ENCODE results near the gene LEPROT. TPM values are rescaled to one million over a fixed set of nuclear protein-coding genes. Genes with fewer than 3 reads are reported as not detected.

The LEPROT gene
- total and polyA plus RNA-seq, 2 of the 8 experiments (the other 6 are each of a cell fraction or from before 2014, with no cell fraction given) = 25.7 to 27.2 TPM

GRCh38 chr1:65483993-65484754, 63.7 kb downstream of the LEPROT start:
- Histone ChIP-seq H2BK5ac (ENCODE audit: low read depth, low read length) (no peak overlapping the region), H2BK15ac (ENCODE audit: low read length) (no peak overlapping the region), H3K79me2 (ENCODE audit: control insufficient read depth in 1 of 2, insufficient read depth in 2 of 2, low read length in 2 of 2) (no peaks in the 10 kb centered on the region), H3K4ac (replicated peaks; ENCODE audit: insufficient read length, low read depth, low read length) (no peak overlapping the region), H4K8ac (ENCODE audit: extremely low read depth, insufficient read depth, low read length) (no peak overlapping the region), H3K79me1 (ENCODE audit: low read depth, low read length) (no peaks in the 10 kb centered on the region), H3K9me3 (ENCODE audit: insufficient read depth in 2 of 2, low read depth in 1 of 2, low read length in 1 of 2) (no peaks in the 10 kb centered on the region), H3K9ac (replicated peaks in 1 of 4; ENCODE audit: extremely low read depth in 1 of 4, low read depth in 3 of 4, low read length in 3 of 4) (no peak overlapping the region), H3K18ac (ENCODE audit: extremely low read depth, low read length) (no peak overlapping the region), H3K23me2 (ENCODE audit: low read depth, low read length) (no peaks in the 10 kb centered on the region), H3K4me3 (ENCODE audit: extremely low read depth in 1 of 4, insufficient read depth in 2 of 4, low read depth in 3 of 4, low read length in 4 of 4) (no peak overlapping the region), H3K4me1 (replicated peaks in 1 of 4; ENCODE audit: control insufficient read depth in 3 of 4, insufficient read depth in 4 of 4, low read length in 3 of 4) (no peaks in the 10 kb centered on the region), H2AK5ac (ENCODE audit: low read depth, low read length) (no peak overlapping the region), H3K27me3 (replicated peaks in 1 of 4; ENCODE audit: control insufficient read depth in 3 of 4, extremely low read depth in 1 of 4, insufficient read depth in 3 of 4, low read length in 3 of 4) (no peaks in the 10 kb centered on the region; a peak in 1 of 7 replicates), H4K91ac (replicated peaks; ENCODE audit: insufficient read length, low read length) (no peak overlapping the region), H3K56ac (replicated peaks; ENCODE audit: insufficient read length, low read depth, low read length) (no peak overlapping the region), H4K20me1 (replicated peaks in 1 of 2; ENCODE audit: control insufficient read depth in 1 of 2, insufficient read depth in 2 of 2, low read length in 2 of 2) (no peaks in the 10 kb centered on the region), H2BK12ac (ENCODE audit: low read depth, low read length) (no peak overlapping the region), H3K4me2 (ENCODE audit: insufficient read depth in 1 of 2, low read depth in 2 of 2, low read length in 2 of 2) (no peak overlapping the region), H4K5ac (ENCODE audit: insufficient read length, low read depth, low read length) (no peak overlapping the region), H3K36me3 (ENCODE audit: control insufficient read depth in 2 of 4, insufficient read depth in 4 of 4, low read length in 3 of 4) (no peaks in the 10 kb centered on the region), H2BK120ac (replicated peaks; ENCODE audit: low read depth, low read length) (no peak overlapping the region), H2AFZ (ENCODE audit: low read length) (no peak overlapping the region), H3K14ac (ENCODE audit: insufficient read length) (no peak overlapping the region), H3K27ac (ENCODE audit: low read depth, low read length) (no peak overlapping the region), H3K23ac (ENCODE audit: insufficient read length) (no peak overlapping the region), H2BK20ac (ENCODE audit: low read length) (no peak overlapping the region)
- FAIRE-seq = no peak
- ChIA-PET CTCF (ENCODE audit: partially characterized antibody) (interaction anchor here (1.2 kb wide), 1 partner anchor 15 kb away, joined by 3 read pairs; no protein-coding TSS in a partner anchor), POLR2A (ENCODE audit: partially characterized antibody) (no interaction called here)
- no peak for DNase-seq (ENCODE audit: low read depth in 1 of 2, low spot score in 2 of 2)
- WGBS, 2 experiments (ENCODE audit: extremely low coverage in 1 of 2, insufficient coverage in 1 of 2, insufficient read length in 1 of 2, insufficient replicate concordance in 2 of 2, low coverage in 1 of 2, low lambda C conversion rate in 2 of 2, missing lambda C conversion rate in 1 of 2) = 85% methylated on average over 8 of the region's 8 CpGs; no CpG with 5 or more reads in 1 of the 2 experiments
- TF ChIP-seq TBP (IDR thresholded peaks at IDR 0.05; ENCODE audit: low read depth, low read length) (no peak), ASH2L (IDR thresholded peaks at IDR 0.05; ENCODE audit: low read length) (no peak), MAX (IDR thresholded peaks at IDR 0.05) (no peak)

Measured in H1 (cell line).